Right lobe of liver (tissue), 4 donors: ENCODE results near the gene FBXO2.

Source experiments
- POLR2A ChIP-seq: fragments of 450-650 bp; IDR thresholded peaks from one replicate; pipeline ENCODE4 v1.6.1; 2017; ENCODE audit warnings: antibody characterized with exemption, mild to moderate bottlenecking
- TF ChIP-seq, protein P1 (sequence below), 4 donors: fragments of 200-600 bp in 3 of 4; fragments of 450-650 bp in 1 of 4; IDR thresholded peaks; one replicate each; pipeline versions ENCODE4 v1.5.1 to v1.8.0; 2016 to 2022; ENCODE audit warnings: antibody characterized with exemption in 4 of 4, mild to moderate bottlenecking in 2 of 4
- donor health status: DM: no; HTN: no; CAD: no.
- donor health status: DM: no; HTN: no; CAD: no.
- donor health status: DM: no; HTN: yes; CAD: no.

- TF ChIP-seq, protein P1, sequence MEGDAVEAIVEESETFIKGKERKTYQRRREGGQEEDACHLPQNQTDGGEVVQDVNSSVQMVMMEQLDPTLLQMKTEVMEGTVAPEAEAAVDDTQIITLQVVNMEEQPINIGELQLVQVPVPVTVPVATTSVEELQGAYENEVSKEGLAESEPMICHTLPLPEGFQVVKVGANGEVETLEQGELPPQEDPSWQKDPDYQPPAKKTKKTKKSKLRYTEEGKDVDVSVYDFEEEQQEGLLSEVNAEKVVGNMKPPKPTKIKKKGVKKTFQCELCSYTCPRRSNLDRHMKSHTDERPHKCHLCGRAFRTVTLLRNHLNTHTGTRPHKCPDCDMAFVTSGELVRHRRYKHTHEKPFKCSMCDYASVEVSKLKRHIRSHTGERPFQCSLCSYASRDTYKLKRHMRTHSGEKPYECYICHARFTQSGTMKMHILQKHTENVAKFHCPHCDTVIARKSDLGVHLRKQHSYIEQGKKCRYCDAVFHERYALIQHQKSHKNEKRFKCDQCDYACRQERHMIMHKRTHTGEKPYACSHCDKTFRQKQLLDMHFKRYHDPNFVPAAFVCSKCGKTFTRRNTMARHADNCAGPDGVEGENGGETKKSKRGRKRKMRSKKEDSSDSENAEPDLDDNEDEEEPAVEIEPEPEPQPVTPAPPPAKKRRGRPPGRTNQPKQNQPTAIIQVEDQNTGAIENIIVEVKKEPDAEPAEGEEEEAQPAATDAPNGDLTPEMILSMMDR (IDR thresholded peaks at IDR 0.05), result no peak
- no peak for TF ChIP-seq POLR2A
Measured at GRCh38 chr1:11649624-11650330, 4.5 kb downstream of the FBXO2 start.
